MM.1S (cell line): Measurements from ENCODE around the gene EPB41L4B.

Source experiments
- EZH2phosphoT487 ChIP-seq: fragments of 300-600 bp; sonication (generic); IDR thresholded peaks from 2 replicates; pipeline ENCODE4 v1.6.1; 2018; ENCODE audit warnings: antibody characterized with exemption, low read length
- TF ChIP-seq, protein P1 (sequence below): fragments of 300-600 bp; sonication (generic); IDR thresholded peaks from 2 replicates; pipeline ENCODE4 v1.5.1; 2016; ENCODE audit warnings: antibody characterized with exemption, low read length, mixed read lengths

GRCh38 chr9:109304347-109304746, 16.5 kb downstream of the EPB41L4B start:
- TF ChIP-seq, protein P1, sequence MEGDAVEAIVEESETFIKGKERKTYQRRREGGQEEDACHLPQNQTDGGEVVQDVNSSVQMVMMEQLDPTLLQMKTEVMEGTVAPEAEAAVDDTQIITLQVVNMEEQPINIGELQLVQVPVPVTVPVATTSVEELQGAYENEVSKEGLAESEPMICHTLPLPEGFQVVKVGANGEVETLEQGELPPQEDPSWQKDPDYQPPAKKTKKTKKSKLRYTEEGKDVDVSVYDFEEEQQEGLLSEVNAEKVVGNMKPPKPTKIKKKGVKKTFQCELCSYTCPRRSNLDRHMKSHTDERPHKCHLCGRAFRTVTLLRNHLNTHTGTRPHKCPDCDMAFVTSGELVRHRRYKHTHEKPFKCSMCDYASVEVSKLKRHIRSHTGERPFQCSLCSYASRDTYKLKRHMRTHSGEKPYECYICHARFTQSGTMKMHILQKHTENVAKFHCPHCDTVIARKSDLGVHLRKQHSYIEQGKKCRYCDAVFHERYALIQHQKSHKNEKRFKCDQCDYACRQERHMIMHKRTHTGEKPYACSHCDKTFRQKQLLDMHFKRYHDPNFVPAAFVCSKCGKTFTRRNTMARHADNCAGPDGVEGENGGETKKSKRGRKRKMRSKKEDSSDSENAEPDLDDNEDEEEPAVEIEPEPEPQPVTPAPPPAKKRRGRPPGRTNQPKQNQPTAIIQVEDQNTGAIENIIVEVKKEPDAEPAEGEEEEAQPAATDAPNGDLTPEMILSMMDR = no peak
- TF ChIP-seq EZH2phosphoT487 = no peak
